HCT116 (cell line): ENCODE data around the gene TTR. TPM values are rescaled to one million over a fixed set of nuclear protein-coding genes. Genes with fewer than 3 reads are reported as not detected.

Source experiments
- ATAC-seq: fragments of 200-7000 bp; cut with Tn5 transposase; 2 replicates; pipeline ENCODE4 v1.9.1; 2020; ENCODE audit warnings: mild to moderate bottlenecking, moderate library complexity
- BruUV-seq: library from RNA; stranded (reverse); fragments of 400-500 nt; replicated peaks from 2 replicates; lab custom pipeline; 2021; lab: Mats Ljungman, UMichigan
- CTCF ChIA-PET: fragments of 300-600 bp; sonication (Branson Sonifier 250); formaldehyde crosslinking; loops from one replicate; lab custom pipeline; 2021; ENCODE audit warnings: antibody characterized with exemption; lab: Charles Lee
- POLR2A ChIA-PET: fragments of 300-600, 350-600 bp; sonication (Branson Sonifier 250); formaldehyde crosslinking; loops from one replicate; lab custom pipeline; 2021; ENCODE audit warnings: antibody characterized with exemption; lab: Charles Lee
- RAD21 ChIA-PET, 2 experiments: fragments of 300-600 bp; sonication (Branson Sonifier 250); formaldehyde crosslinking; loops; one replicate each; lab custom pipeline; 2023; ENCODE audit warnings: low total read pairs in 2 of 2; ENCODE audit not compliant: uncharacterized antibody in 2 of 2, unreplicated experiment in 2 of 2, low non-redundant PET in 1 of 2; lab: Charles Lee
- DNase-seq: peaks from one replicate; pipeline ENCODE4 v3.0.0-alpha.2; 2010; ENCODE audit warnings: low read depth, low spot score
- H2AFZ ChIP-seq: fragments of 200-600 bp; shearing (Covaris generic), sonication (generic); 2 replicates; pipeline ENCODE4 v1.6.1; 2017; ENCODE audit warnings: low read depth, mixed run types, mixed read lengths, antibody characterized with exemption, low read length; ENCODE audit not compliant: poor library complexity, severe bottlenecking
- H3K27ac ChIP-seq: 2 replicates; pipeline ENCODE4 v1.5.1; 2012; ENCODE audit warnings: low read depth, low read length
- H3K27me3 ChIP-seq: fragments of 200-600 bp; sonication (generic); 2 replicates; pipeline ENCODE4 v1.6.1; 2016; ENCODE audit warnings: mixed run types, low read length, mixed read lengths; ENCODE audit not compliant: insufficient read depth
- H3K36me3 ChIP-seq, 2 experiments: fragments of 200-500 bp in 1 of 2; fragments of 200-600 bp in 1 of 2; sonication (Bioruptor generic) in 1 of 2; sonication (generic) in 1 of 2; 2 replicates each; pipeline versions ENCODE4 v1.5.1 to v1.6.1; 2014 to 2016; ENCODE audit warnings: low read length in 2 of 2, inconsistent platforms in 1 of 2, mixed read lengths in 1 of 2, mixed run types in 1 of 2; ENCODE audit not compliant: insufficient read depth in 2 of 2, control insufficient read depth in 1 of 2
- H3K4me1 ChIP-seq, 2 experiments: fragments of 200-600 bp in 1 of 2; sonication (generic) in 1 of 2; 2 replicates each; pipeline versions ENCODE4 v1.5.1 to v1.6.1; 2012 to 2017; ENCODE audit warnings: low read length in 2 of 2, inconsistent platforms in 1 of 2, mild to moderate bottlenecking in 1 of 2, mixed read lengths in 1 of 2, mixed run types in 1 of 2, moderate library complexity in 1 of 2; ENCODE audit not compliant: insufficient read depth in 2 of 2, control insufficient read depth in 1 of 2
- H3K4me2 ChIP-seq: fragments of 200-600 bp; sonication (generic); 2 replicates; pipeline ENCODE4 v1.6.1; 2017; ENCODE audit warnings: mixed run types, low read length, mixed read lengths
- H3K4me3 ChIP-seq, 2 experiments: fragments of 200-600 bp in 1 of 2; sonication (generic) in 1 of 2; replicated peaks in 1 of 2; 2 replicates each; pipeline ENCODE4 v1.5.1; 2011 to 2016; ENCODE audit warnings: low read length in 2 of 2, control low read depth in 1 of 2, low read depth in 1 of 2, mild to moderate bottlenecking in 1 of 2, mixed read lengths in 1 of 2, mixed run types in 1 of 2
- H3K79me2 ChIP-seq: fragments of 200-600 bp; sonication (generic); 2 replicates; pipeline ENCODE4 v1.6.1; 2017; ENCODE audit warnings: mild to moderate bottlenecking, mixed run types, low read length, moderate library complexity, mixed read lengths; ENCODE audit not compliant: insufficient read depth
- H3K9ac ChIP-seq: fragments of 200-600 bp; sonication (generic); 2 replicates; pipeline ENCODE4 v1.6.1; 2016; ENCODE audit warnings: low read length, mixed read lengths
- H3K9me2 ChIP-seq: fragments of 200-600 bp; sonication (generic), shearing (Covaris generic); 2 replicates; pipeline ENCODE4 v1.6.1; 2017; ENCODE audit warnings: mixed run types, mild to moderate bottlenecking, moderate library complexity; ENCODE audit not compliant: insufficient read depth
- H3K9me3 ChIP-seq, 2 experiments: fragments of 200-500 bp in 1 of 2; fragments of 200-600 bp in 1 of 2; sonication (Bioruptor generic) in 1 of 2; sonication (generic) in 1 of 2; 2 replicates each; pipeline ENCODE4 v1.6.1; 2014 to 2017; ENCODE audit warnings: low read length in 2 of 2, mixed read lengths in 2 of 2, inconsistent platforms in 1 of 2, low read depth in 1 of 2, mild to moderate bottlenecking in 1 of 2, mixed run types in 1 of 2, moderate library complexity in 1 of 2; ENCODE audit not compliant: control insufficient read depth in 1 of 2, insufficient read depth in 1 of 2
- H4K20me1 ChIP-seq: fragments of 200-600 bp; sonication (generic), shearing (Covaris generic); 2 replicates; pipeline ENCODE4 v1.6.1; 2017; ENCODE audit warnings: mixed run types, mild to moderate bottlenecking, moderate library complexity; ENCODE audit not compliant: insufficient read depth
- ATF3 ChIP-seq: IDR thresholded peaks from 2 replicates; pipeline ENCODE4 v1.6.1; 2012
- CEBPB ChIP-seq: IDR thresholded peaks from 2 replicates; pipeline ENCODE4 v1.6.1; 2012; ENCODE audit warnings: low read depth
- ELF1 ChIP-seq: IDR thresholded peaks from 2 replicates; pipeline ENCODE4 v1.6.1; 2012; ENCODE audit warnings: low read depth, borderline replicate concordance
- JUND ChIP-seq: IDR thresholded peaks from 2 replicates; pipeline ENCODE4 v1.6.1; 2012
- POLR2A ChIP-seq: IDR thresholded peaks from 2 replicates; pipeline ENCODE4 v1.7.0; 2011; ENCODE audit warnings: borderline replicate concordance; ENCODE audit not compliant: insufficient read depth, insufficient read length; ENCODE audit errors: extremely low read depth
- SP1 ChIP-seq: IDR thresholded peaks from 2 replicates; pipeline ENCODE4 v1.6.1; 2012; ENCODE audit warnings: low read depth
- ZFX ChIP-seq: fragments of 450-650 bp; IDR thresholded peaks from 2 replicates; pipeline ENCODE4 v1.6.1; 2017
- ZNF274 ChIP-seq: fragments of 200-500 bp; sonication (Bioruptor generic); IDR thresholded peaks from 2 replicates; pipeline ENCODE4 v1.6.1; 2014; ENCODE audit warnings: mild to moderate bottlenecking, low read depth, low read length, inconsistent platforms
- intact Hi-C: fragments of 100-400 bp; cut with micrococcal nuclease; formaldehyde crosslinking; loops from 2 replicates; pipeline ENCODE4 v1.10.0; 2022
- total RNA-seq: library from RNA; stranded (reverse); gene quantifications from one replicate; pipeline ENCODE4 v1.2.1, GENCODE V29; 2021; ENCODE audit not compliant: unreplicated experiment

The TTR gene
- total RNA-seq, 1 experiment from 2014 or later: 1.2 TPM

GRCh38 chr18:31578126-31578525 is 13.6 kb upstream of the TTR start:
- ChIA-PET CTCF (no interaction called here), RAD21 (no interaction called here), POLR2A (interaction anchor here (0.6 kb wide), 1 partner anchor 13 kb away, joined by 3 read pairs; no protein-coding TSS in a partner anchor)
- Histone ChIP-seq H3K9ac (no peak overlapping the region), H3K36me3 (no peaks in the 10 kb centered on the region), H2AFZ (no peak overlapping the region), H3K4me2 (no peak overlapping the region), H3K4me3 (no peak overlapping the region), H3K4me1 (no peaks in the 10 kb centered on the region), H3K27ac (no peak overlapping the region), H4K20me1 (no peaks in the 10 kb centered on the region), H3K9me3 (no peaks in the 10 kb centered on the region), H3K79me2 (no peaks in the 10 kb centered on the region), H3K9me2 (no peaks in the 10 kb centered on the region), H3K27me3 (no peaks in the 10 kb centered on the region)
- no TSS peak for BruUV-seq
- no peak for TF ChIP-seq ZFX
- no peak for TF ChIP-seq SP1
- no peak for DNase-seq
- intact Hi-C loops: no loop called here
- ATAC-seq: no peak

GRCh38 chr18:31579375-31579774 is 12.3 kb upstream of the TTR start:
- H3K4me3 ChIP-seq: no peak overlapping the region
- ATAC-seq: no peak
- TF ChIP-seq CEBPB (no peak), SP1 (no peak), POLR2A (no peak), ELF1 (no peak), ZNF274 (no peak), ATF3 (no peak), JUND (no peak)
- TF ChIP-seq, all 23 proteins: peak for 0
- no TSS peak for BruUV-seq
- Histone ChIP-seq H2AFZ (no peak overlapping the region), H3K27me3 (no peaks in the 10 kb centered on the region), H4K20me1 (no peaks in the 10 kb centered on the region), H3K79me2 (no peaks in the 10 kb centered on the region), H3K9me3 (no peaks in the 10 kb centered on the region), H3K9ac (no peak overlapping the region), H3K36me3 (no peaks in the 10 kb centered on the region), H3K9me2 (no peaks in the 10 kb centered on the region), H3K4me1 (no peaks in the 10 kb centered on the region), H3K27ac (no peak overlapping the region), H3K4me2 (no peak overlapping the region)
- no peak for DNase-seq
- intact Hi-C loops: no loop called here
- ChIA-PET CTCF (interaction anchor here (1.5 kb wide), 1 partner anchor 16 kb away, joined by 4 read pairs; no protein-coding TSS in a partner anchor), RAD21 (no interaction called here), POLR2A (no interaction called here)
